Measurements from ENCODE around the gene UGT8. TPM values are rescaled to one million over a fixed set of nuclear protein-coding genes. Genes with fewer than 3 reads are reported as not detected.

The UGT8 gene
- total RNA-seq, 1 experiment from 2014 or later: 14.8 TPM

- no TSS peak for BruUV-seq (replicated peaks)
- Histone ChIP-seq H3K79me2 (ENCODE audit: insufficient read depth, low read length) (no peaks in the 10 kb centered on the region), H3K9me2 (ENCODE audit: insufficient read depth) (no peaks in the 10 kb centered on the region), H3K27me3 (ENCODE audit: insufficient read depth, low read length) (no peaks in the 10 kb centered on the region), H3K4me1 (ENCODE audit: control insufficient read depth in 1 of 2, insufficient read depth in 2 of 2, low read length in 2 of 2) (no peaks in the 10 kb centered on the region), H3K4me2 (ENCODE audit: low read length) (no peak overlapping the region), H3K4me3 (replicated peaks in 1 of 2; ENCODE audit: low read depth in 1 of 2, low read length in 2 of 2) (no peak overlapping the region), H3K9me3 (ENCODE audit: control insufficient read depth in 1 of 2, insufficient read depth in 1 of 2, low read depth in 1 of 2, low read length in 2 of 2) (no peaks in the 10 kb centered on the region), H3K27ac (ENCODE audit: low read depth, low read length) (no peak overlapping the region), H4K20me1 (ENCODE audit: insufficient read depth) (no peaks in the 10 kb centered on the region), H2AFZ (ENCODE audit: low read depth, low read length, poor library complexity, severe bottlenecking) (no peak overlapping the region), H3K9ac (ENCODE audit: low read length) (no peak overlapping the region), H3K36me3 (ENCODE audit: control insufficient read depth in 1 of 2, insufficient read depth in 2 of 2, low read length in 2 of 2) (no peaks in the 10 kb centered on the region)
- intact Hi-C loops (cut with micrococcal nuclease): no loop called here
- DNase-seq (ENCODE audit: low read depth, low spot score) (no peak), ATAC-seq (no peak)
- TF ChIP-seq POLR2AphosphoS5 (IDR thresholded peaks at IDR 0.05; ENCODE audit: low read depth, low read length) (no peak), POLR2A (IDR thresholded peaks at IDR 0.05; ENCODE audit: borderline replicate concordance, extremely low read depth, insufficient read depth, insufficient read length) (no peak), ZFX (IDR thresholded peaks at IDR 0.05) (no peak), TCF7L2 (IDR thresholded peaks at IDR 0.05; ENCODE audit: borderline replicate concordance, extremely low read depth, insufficient read depth, insufficient read length) (no peak), SIN3A (IDR thresholded peaks at IDR 0.05; ENCODE audit: low read depth) (no peak), MAX (IDR thresholded peaks at IDR 0.05) (no peak), EZH2phosphoT487 (IDR thresholded peaks at IDR 0.05; ENCODE audit: borderline replicate concordance) (no peak), JUND (IDR thresholded peaks at IDR 0.05) (no peak), FOSL1 (IDR thresholded peaks at IDR 0.05; ENCODE audit: low read depth) (no peak), SRF (IDR thresholded peaks at IDR 0.05; ENCODE audit: low read depth) (no peak), CEBPB (IDR thresholded peaks at IDR 0.05; ENCODE audit: low read depth) (no peak), ELF1 (IDR thresholded peaks at IDR 0.05; ENCODE audit: borderline replicate concordance, low read depth) (no peak), CBX3 (IDR thresholded peaks at IDR 0.05; ENCODE audit: low read depth) (no peak), ZNF274 (IDR thresholded peaks at IDR 0.05; ENCODE audit: low read depth, low read length) (no peak), RAD21 (IDR thresholded peaks at IDR 0.05; ENCODE audit: low read depth) (no peak)
- TF ChIP-seq, protein P1, sequence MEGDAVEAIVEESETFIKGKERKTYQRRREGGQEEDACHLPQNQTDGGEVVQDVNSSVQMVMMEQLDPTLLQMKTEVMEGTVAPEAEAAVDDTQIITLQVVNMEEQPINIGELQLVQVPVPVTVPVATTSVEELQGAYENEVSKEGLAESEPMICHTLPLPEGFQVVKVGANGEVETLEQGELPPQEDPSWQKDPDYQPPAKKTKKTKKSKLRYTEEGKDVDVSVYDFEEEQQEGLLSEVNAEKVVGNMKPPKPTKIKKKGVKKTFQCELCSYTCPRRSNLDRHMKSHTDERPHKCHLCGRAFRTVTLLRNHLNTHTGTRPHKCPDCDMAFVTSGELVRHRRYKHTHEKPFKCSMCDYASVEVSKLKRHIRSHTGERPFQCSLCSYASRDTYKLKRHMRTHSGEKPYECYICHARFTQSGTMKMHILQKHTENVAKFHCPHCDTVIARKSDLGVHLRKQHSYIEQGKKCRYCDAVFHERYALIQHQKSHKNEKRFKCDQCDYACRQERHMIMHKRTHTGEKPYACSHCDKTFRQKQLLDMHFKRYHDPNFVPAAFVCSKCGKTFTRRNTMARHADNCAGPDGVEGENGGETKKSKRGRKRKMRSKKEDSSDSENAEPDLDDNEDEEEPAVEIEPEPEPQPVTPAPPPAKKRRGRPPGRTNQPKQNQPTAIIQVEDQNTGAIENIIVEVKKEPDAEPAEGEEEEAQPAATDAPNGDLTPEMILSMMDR (IDR thresholded peaks at IDR 0.05 in 2 of 3, conservative IDR thresholded peaks at IDR 0.05 in 1 of 3; ENCODE audit: borderline replicate concordance in 1 of 3, insufficient read depth in 1 of 3, low read depth in 2 of 3, low read length in 2 of 3): no peak
- TF ChIP-seq, protein P2, sequence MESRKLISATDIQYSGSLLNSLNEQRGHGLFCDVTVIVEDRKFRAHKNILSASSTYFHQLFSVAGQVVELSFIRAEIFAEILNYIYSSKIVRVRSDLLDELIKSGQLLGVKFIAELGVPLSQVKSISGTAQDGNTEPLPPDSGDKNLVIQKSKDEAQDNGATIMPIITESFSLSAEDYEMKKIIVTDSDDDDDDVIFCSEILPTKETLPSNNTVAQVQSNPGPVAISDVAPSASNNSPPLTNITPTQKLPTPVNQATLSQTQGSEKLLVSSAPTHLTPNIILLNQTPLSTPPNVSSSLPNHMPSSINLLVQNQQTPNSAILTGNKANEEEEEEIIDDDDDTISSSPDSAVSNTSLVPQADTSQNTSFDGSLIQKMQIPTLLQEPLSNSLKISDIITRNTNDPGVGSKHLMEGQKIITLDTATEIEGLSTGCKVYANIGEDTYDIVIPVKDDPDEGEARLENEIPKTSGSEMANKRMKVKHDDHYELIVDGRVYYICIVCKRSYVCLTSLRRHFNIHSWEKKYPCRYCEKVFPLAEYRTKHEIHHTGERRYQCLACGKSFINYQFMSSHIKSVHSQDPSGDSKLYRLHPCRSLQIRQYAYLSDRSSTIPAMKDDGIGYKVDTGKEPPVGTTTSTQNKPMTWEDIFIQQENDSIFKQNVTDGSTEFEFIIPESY (IDR thresholded peaks at IDR 0.05; ENCODE audit: extremely low read depth, insufficient replicate concordance, low read length): no peak
- POLR2A ChIA-PET: no interaction called here
- CTCF ChIA-PET: no interaction called here
- RAD21 ChIA-PET (ENCODE audit: low non-redundant PET in 1 of 2, low total read pairs in 2 of 2, uncharacterized antibody in 2 of 2, unreplicated experiment in 2 of 2): no interaction called here
Measured at GRCh38 chr4:114663083-114663482, 64.5 kb downstream of the UGT8 start.

Data from HCT116 (cell line).